AG08395 (cell line): Measurements from ENCODE around the gene SDCCAG8.
A peak's percentile ranks its signal among the peaks of the same experiment; 100 is the strongest.
"Not testable (repeated sequence)": the region's sequence is repeated elsewhere in the genome, so short reads cannot be mapped to it uniquely, and the experiment has no call there.

ENCODE experiments used
- DNase-seq: peaks from one replicate; pipeline ENCODE4 v3.0.0; 2012; ENCODE audit warnings: mixed read lengths, low spot score

Gene SDCCAG8

DNA sequence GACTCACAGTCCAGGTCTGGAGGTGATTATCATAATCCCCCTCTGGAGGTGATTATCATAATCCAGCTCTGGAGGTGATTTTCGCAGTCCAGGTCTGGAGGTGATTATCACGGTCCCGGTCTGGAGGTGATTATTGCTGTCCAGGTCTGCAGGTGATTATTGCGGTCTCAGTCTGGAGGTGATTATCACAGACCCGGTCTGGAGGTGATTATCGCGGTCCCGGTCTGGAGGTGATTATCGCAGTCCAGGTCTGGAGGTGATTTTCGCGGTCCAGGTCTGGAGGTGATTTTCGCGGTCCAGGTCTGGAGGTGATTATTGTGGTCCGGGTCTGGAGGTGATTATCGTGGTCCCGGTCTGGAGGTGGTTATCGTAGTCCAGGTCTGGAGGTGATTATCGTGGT lies 76.6 kb downstream of the SDCCAG8 start:
- DNase-seq = no peak

DNA sequence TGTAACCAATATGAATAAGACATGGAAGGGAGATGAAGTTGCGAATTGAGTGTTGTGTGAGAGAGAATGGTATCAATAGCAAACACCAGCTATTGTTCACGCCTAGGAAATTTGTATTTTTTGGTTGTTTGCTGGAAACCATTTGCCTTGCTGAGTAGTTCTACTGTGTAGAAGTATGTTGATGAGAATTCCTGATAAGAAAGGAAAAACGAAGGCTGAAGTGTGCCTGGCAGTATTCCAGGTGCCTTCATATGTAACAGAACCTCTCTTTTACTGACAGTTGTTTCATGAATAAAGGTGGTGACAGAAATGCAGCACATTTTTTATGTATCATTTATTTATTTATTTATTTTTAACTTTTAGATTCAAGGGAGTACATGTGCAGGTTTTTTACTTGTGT lies 79.5 kb downstream of the SDCCAG8 start:
- no peak for DNase-seq

- no peak for DNase-seq
These were observed 80.3 kb downstream of the SDCCAG8 start for GRCh38 chr1:243336163-243336562.

DNA sequence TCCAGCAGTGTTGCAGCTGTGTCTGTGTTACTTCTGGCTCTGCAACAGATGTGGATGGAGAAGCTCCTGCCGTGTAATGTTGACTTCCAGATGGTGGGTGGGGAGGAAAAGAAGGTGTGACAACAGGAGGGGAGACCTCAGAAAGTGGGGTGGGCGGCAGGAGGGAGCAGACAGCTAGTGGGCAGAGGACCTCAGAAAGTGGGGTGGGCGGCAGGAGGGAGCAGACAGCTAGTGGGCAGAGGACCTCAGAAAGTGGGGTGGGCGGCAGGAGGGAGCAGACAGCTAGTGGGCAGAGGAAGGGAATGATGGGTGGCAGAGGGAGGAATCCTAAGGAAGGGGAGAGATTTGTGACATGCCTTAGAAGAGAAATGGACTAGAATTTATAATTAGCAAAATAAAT lies 83.0 kb downstream of the SDCCAG8 start:
- not testable (repeated sequence) for DNase-seq

GRCh38 chr1:243341074-243341473 lies 85.2 kb downstream of the SDCCAG8 start:
- no peak for DNase-seq

DNA sequence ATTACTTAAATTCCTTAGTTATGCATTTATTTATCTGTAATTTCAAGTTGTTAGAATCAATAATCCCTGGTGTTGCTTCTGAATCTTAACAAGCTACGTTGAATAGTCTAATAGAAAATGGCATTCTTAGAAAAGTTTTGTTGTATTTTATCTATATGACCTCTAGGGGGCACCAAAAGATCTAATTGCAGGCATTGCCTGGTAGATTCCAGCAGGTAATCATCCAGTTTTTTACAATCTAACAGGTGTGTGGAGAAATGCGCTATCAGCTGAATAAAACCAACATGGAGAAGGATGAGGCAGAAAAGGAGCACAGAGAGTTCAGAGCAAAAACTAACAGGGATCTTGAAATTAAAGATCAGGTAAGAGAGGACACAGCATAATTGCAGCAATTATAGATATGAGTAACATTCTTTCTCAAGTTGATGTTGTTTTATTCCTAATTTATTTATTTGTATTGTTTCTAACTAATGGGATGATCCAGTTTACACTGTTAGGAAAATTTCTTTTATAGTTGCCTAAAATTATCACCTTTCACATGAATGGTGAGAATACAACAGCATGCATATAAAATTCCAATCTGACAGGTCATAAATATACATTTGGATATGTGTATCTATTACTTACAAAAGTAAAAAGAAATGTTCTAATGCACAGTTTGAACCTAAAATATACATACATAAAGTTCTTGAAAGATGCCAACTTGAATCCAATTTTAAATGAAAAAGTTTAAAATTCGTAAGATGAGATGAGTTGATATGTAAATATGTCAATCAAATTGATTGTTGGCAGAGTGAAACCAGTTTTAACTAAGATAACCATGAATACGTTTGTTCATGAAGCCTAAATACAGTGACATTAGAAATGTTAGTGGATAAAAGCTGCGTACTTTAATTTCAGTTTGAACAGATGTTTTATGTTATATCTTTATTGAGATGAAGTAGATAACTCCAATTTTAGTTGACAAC lies 88.4 kb downstream of the SDCCAG8 start:
- peak; percentile 44 for DNase-seq

- no peak for DNase-seq
These were observed 89.4 kb downstream of the SDCCAG8 start for GRCh38 chr1:243345205-243345604.

GRCh38 chr1:243346016-243346415 lies 90.2 kb downstream of the SDCCAG8 start:
- no peak for DNase-seq

GRCh38 chr1:243346468-243346867 lies 90.6 kb downstream of the SDCCAG8 start:
- no peak for DNase-seq

DNA sequence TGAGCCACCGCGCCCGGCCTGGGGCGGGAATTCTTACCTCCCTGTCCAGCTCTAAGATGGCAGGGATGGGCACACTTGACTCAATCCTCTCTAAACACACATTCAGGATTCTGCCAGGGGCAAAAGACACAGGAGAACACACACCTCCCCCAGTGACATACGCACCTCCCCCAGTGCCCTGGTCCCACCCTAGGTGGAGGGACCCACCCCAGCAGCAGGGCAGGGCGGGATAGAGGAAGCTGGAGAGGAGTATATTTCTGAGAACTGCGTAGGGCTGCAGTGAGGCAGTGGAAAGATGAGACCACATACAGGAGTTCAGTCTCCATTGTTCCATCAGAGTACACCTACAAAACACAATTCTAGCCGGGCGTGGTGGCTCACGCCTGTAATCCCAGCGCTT lies 92.5 kb downstream of the SDCCAG8 start:
- no peak for DNase-seq

DNA sequence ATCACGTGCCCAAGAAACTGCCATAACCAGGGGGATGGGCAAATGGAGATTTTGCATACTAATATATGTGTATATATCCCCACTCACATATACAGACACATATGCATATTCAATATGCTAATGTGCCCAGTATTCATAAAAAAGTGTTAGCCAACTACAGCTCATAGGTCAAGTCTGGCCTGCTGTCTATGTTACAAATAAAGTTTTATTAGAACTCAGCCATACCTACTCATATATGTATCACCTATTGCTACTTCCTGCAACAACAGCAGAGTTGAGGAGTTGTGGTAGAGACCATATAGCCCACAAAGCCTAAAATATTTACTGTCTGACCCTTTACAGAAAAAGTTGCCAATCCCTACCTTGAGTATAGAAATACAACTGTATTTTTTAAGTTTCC lies 93.3 kb downstream of the SDCCAG8 start:
- no peak for DNase-seq

DNA sequence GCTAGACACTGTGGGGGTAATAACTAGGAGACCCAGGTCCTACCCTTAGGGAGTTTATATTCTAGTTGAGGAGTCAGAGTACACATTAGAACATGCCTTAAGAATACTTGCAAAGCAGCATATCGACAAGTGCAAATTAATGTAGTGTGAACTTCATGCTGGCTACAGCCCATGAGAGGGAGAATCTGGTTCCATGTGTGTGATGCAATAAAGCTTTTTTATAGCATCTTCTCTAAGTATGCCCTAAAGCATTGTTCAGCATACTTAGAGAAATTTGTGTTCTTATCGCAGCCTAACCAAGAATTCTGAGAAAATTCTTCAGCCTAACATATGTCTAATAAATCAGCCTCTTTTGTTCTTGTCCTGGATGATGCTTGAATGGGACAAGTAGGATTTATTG lies 95.5 kb downstream of the SDCCAG8 start:
- DNase-seq = no peak

- DNase-seq = peak; percentile 5
These were observed 98.8 kb downstream of the SDCCAG8 start for GRCh38 chr1:243354511-243355153.

- DNase-seq = no peak
These were observed 108.0 kb downstream of the SDCCAG8 start for GRCh38 chr1:243363832-243364231.

GRCh38 chr1:243364330-243364729 lies 108.5 kb downstream of the SDCCAG8 start:
- no peak for DNase-seq

DNA sequence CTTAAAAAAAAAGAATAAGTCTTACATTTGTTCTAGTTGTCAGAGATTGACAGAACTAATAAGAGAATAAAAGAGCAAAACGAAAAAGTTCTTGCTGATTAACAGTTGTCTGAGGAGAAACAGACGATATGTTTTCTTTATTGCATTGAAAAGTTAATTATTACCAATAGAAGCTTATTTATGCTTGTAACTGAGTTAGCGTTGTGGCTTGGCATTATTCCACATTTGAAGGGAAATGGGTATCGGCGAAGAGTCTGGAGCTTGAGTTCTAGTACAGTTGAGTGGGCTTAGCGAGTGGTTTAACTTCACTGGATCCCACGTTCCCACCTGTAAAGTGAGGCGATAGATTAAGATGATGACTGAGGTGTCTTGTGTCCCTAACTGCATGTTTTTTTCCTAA lies 109.0 kb downstream of the SDCCAG8 start:
- DNase-seq = no peak

DNA sequence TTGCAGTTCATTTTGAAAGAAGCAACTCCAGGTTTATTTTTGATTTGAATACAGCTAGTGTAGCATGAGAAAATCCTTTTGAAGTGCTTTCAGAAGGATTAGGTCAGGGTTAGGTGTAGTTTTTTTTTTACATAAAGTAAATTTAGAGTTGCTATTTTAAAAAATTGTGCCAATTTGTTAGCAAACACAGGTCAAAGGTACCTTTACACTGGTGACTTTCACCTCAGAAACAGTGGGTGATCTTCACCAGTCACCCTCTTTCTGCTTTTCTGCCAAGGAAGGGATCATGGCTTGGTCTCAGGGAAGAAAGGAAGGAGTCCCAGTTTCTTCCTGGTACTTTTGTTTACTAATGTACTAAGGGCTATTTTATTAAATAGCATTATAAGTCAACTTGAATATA lies 111.5 kb downstream of the SDCCAG8 start:
- no peak for DNase-seq

- DNase-seq = no peak
These were observed 118.6 kb downstream of the SDCCAG8 start for GRCh38 chr1:243374412-243374811.

DNA sequence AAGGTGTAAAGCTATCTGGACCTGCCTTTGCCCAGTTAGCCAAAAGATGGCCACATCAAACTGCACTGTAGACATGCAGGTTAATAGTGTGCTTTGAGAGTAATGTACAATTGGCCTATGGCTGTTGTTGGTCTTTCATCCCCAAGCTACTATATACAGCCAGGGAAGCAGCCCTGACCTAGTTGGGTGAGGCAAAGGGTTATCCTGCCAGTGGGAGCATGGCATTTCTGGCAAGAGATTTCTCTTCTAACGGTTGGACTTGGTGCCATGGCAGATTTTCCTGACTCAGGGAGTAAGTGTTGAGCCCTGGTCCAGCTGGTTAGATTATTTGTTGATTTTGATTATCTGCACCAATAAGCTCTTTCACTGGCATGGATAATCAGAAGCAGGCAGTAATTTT lies 119.8 kb downstream of the SDCCAG8 start:
- DNase-seq = no peak

DNA sequence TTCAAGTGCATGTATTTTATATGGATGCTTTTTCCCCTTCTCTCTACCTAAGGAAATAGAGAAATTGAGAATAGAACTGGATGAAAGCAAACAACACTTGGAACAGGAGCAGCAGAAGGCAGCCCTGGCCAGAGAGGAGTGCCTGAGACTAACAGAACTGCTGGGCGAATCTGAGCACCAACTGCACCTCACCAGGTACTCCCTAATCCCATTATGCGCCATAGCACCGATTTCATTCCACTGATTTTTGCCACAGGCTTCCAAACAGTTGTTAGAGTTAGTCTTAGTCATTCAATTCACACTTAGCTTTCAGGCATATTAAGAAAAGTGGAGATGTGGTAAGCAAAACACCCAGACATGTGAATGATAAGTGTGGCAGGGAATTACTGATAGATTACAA lies 122.8 kb downstream of the SDCCAG8 start:
- DNase-seq = no peak

DNA sequence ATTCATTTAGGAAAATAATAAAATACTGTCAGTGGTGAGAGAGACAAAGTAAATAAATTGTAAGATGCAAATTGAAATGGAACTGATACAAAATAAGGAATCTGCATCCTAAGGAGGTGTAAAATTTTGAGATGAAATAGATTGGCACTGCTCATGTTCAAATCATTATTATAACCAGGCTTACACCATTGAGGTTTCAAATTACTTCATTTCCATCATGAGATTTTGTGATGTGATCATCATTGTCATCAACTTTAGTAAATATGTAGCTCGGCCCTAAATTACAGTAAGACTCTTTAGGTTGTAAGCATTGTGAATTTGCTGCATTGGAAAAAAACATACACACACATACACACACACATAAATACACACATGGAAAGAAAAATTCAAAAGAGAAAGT lies 123.4 kb downstream of the SDCCAG8 start:
- no peak for DNase-seq

- no peak for DNase-seq
These were observed 123.9 kb downstream of the SDCCAG8 start for GRCh38 chr1:243379706-243380105.

DNA sequence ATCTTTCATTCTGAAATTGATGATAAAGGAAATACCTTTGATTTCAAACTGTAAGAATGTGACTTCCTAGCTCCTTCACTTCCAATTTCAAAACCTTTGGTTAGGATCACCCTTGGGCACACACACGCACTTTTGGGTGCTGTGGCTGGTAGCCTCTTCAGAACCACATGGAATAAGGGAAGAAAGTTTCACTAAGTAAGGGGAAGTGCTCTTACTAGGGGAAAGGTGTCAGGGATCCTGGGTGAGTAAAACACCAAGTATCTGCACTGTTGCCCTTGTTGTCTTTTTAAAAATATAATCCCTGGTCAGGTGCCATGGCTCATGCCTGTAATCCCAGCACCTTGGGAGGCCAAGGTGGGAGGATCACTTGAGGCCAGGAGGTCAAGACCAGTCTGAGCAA lies 132.4 kb downstream of the SDCCAG8 start:
- no peak for DNase-seq
